Activated CD4-positive, CD25-positive, alpha-beta regulatory T cell treated with anti-CD3 and anti-CD28 coated beads, Interleukin-2, amount 50 U/mL, for 16 hours (primary cell): ENCODE measurements around the gene CASK.

Experiments used
- DNase-seq: peaks from one replicate; pipeline ENCODE4 v3.0.0-alpha.2; 2020; ENCODE audit warnings: low read depth, low spot score

The CASK gene

GRCh38 chrX:41909068-41909467 lies 14.3 kb downstream of the CASK start:
- DNase-seq: no peak

DNA sequence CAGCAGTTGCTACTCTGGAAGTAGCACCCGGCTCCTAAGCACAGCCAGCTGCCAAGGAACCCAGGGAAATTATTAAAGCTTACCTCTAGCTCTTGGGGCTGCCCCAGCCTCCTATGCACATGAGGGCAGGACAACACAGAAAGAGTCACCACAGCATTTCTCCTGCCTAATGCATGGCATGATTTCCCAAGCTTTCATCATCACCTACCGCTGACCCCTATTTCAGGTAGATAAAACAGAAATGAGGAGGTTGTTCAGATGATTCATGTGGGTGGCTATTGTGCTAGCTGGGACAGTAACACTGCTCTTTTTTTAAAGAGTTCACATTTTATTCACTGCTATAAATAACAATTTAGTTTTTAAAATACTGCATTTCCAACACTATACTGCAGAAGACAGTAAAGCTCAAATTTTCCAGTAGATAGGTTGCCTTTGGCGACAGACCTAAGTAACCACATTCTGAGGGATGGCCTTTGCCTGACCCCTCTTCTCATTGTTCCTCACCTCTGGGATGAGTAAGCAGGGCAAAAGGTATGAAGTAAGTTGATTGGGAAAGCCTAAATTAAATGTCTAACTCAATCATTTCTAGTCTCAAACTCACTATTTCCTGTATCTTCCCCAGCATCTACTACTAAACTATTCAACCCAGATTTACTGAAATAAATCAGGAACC lies 16.7 kb downstream of the CASK start:
- no peak for DNase-seq

DNA sequence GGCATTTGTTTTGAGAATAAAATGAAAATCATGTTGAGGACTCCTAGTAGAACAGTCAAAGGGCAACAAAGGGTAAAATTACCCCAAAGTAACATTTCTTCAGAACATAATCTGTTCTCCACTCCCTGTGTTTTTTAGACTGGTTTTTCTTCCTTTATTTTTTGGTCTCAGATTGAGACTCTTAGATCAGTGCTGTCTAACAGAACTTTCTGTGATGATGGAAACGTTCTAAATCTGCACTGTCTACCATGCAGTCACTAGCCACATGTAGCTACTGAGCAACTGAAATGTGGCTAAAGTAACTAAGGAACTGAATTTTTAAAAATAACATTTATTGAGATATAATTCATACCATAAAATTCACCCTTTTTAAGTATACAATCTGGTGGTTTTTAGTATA lies 19.8 kb downstream of the CASK start:
- DNase-seq: no peak

DNA sequence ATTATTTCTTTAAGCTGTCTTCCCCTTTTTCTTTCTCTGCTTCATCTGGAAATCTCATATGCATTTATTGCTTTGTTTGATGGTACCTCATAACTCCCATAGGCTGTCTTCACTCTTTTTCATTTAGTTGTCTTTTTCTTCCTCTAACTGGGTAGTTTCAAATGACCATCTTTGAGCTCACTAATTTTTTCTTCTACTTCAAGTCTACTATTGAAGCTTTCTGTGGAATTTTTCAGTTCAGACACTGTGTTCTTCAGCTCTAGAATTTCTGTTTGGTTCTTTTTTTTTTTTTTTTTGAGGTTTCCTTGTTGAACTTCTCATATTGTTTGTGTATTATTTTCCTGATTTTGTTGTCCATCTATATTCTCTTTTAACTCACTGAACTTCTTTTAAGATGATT lies 23.0 kb downstream of the CASK start:
- no peak for DNase-seq

- no peak for DNase-seq
Observed at GRCh38 chrX:41895826-41896225, 27.5 kb downstream of the CASK start.

- DNase-seq: no peak
Observed at GRCh38 chrX:41890026-41890423, 33.3 kb downstream of the CASK start.

DNA sequence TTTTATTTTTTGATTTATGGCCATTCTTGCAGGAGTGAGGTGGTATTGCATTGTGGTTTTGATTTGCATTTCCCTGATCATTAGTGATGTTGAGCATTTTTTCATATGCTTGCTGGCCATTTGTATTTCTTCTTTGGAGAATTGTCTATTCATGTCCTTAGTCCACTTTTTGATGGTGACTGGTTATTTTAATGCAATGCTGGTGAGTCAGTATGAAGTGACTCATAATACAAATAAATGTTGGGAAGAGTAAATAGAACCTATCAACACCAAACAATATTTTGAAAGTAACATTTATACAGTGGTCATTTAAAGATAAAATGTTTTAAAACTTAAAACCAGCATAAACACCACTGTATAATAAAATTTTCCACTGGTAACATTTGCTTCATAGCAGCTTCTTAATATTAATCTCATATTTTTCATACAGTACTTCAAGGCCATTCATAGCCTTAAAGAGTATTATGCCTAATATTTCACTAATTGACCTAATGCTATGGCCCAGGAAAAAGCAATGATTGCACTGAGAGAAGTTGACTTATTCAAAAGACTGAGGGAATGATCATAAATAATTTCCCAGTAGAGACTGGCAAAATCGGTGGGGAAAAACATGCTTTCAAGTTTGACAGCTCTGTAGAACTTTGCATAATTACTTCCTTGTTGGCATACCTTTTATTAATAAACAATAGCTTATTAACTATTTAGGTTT lies 33.9 kb downstream of the CASK start:
- no peak for DNase-seq

GRCh38 chrX:41887691-41888090 lies 35.7 kb downstream of the CASK start:
- no peak for DNase-seq

- DNase-seq: no peak
Observed at GRCh38 chrX:41885724-41886123, 37.6 kb downstream of the CASK start.

DNA sequence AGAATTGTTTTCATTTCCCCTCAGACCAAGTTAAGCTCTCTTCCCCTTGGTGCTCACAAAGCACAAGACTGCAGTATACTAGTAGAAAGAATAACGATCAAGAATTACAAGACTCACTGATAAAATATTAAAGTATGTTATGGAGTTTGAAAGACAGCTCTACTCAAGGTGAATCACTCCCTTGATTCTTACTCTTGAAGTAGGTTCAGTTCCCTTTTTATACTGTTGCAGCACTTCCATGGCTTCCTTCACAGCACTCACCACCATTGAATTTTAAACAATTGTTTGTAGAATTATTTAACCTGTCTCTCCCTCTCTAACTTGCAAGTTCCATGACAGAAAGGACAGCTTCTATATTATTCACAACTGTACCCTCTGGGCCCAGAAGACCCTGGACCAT lies 42.2 kb downstream of the CASK start:
- DNase-seq: no peak

DNA sequence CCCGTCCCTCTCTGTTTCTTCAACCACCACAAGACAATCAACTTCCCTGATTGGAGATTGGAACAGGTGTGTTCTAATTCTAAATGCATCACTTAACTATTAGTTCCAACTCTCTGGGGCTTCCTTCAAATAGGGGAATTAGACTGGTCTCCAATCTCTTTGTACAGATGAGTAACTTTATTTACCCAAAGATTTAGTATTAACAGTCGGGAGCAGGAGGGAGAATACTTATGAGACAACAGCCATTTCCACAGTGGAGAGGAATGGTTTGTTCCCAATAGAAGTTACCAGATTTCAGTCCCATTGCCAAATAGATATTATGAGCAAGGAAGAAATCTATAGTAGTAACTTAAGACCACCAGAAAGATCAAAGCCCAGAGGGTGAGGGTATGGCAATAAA lies 46.2 kb downstream of the CASK start:
- DNase-seq: no peak

DNA sequence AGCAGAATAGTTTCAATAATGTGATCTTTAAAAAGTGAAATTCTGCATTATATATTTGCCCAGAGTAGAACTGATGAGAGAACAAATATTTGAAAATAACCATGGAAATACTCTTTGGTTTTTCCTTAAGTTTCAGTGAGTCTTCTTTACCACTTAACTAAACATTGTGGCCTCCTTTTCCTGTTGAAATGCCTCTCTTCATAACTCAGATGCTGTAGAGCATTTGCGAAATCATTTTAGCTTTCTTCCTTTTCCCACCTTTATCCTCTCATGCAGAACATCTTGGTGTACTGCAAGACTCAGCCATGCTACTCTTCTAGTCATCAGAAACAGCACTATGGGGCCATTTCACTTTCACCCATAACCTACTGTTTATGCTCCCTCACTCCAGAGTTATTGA lies 48.2 kb downstream of the CASK start:
- no peak for DNase-seq

- DNase-seq: no peak
Observed at GRCh38 chrX:41870719-41871151, 52.6 kb downstream of the CASK start.

DNA sequence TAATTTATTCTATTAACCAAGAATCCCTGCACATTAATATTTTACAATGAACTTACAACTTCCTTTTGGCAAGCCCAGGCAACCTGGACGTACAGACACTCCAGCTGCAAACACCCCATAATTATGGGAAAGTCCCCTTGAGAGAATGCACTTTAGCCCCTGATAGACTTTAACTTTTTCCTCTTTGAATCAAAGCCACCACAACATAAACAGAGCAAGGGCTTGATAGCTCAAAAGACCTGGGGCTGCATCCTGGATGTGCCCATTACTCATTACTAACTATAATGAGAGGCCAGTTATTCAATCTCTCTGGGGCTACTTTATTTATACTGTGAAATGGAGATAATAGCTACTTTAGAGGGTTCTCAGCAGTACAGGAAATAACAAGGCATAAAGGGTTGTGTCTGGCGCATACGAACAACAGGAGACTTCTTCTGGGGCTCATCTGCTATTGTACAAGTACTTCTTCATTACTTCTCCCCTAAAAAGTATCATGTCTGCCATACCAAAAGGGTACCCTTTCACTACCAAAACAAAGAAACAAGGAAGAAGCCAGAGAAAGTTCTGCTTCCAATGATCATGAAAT lies 54.9 kb downstream of the CASK start:
- no peak for DNase-seq

DNA sequence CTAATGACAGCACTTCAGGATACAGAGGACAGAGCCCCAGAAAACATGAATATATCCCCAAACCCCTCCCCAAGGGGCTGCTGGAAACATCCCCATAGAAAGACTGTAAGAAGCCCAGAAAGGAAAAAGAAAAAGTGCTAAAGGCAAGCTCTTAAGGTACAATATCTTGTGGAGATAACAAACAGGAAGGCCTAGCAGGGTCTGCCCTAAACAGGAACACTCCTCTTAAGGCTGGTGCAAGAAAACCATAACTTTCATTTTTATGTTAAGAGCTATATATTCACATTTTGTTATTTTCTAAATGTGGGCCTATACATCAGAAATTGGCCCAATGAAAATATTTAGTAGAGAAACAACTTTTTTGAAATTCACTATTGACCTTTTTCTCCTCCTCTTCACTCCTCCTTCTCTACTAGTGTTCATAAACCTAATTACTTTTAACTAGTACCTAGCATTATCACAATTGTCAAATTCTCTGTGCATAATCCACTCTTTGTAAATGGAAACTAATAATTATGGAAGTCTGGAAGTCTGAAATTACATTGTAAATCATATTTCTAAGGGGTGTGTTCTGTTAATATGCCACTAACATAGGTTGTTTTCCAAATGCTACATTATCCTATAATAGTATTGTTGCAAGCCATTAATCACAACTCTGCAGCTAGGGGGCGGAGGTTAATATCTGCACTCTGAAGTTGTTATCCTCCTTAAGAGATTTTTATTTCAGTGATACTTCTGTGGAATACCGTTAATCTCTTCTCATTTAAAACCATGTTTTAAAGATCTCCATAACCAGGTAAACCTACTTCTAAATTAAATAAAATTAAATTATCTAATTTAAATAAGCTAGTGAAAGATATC lies 59.8 kb downstream of the CASK start:
- DNase-seq: no peak

DNA sequence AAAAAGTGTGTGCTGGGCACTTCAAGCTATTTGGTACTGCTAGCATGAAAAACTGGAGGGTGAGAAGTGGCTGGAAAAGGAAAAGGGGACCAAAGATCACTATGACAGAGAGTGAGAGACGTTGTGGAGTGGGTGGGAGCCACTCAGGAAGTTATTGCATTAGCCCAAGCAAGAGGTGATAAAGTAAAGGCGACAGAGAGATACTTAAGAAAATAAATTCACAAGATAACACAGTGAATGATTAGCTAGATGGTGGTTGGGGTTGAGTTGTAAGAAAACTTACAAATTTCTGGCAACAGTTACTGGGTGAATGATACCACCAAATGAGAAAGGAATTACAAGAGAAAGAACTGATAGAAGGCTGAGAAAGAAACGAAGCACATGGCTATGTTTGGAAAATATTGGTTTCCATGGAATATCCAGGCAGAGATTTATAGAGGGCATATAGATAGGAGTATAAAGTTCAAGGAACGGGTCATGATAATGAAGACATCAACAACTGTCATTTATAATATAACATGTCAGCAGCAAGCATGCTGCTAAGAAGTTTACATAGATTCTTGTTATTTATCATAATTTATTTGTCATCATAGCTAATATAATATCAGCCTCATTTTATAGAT lies 60.7 kb downstream of the CASK start:
- no peak for DNase-seq

DNA sequence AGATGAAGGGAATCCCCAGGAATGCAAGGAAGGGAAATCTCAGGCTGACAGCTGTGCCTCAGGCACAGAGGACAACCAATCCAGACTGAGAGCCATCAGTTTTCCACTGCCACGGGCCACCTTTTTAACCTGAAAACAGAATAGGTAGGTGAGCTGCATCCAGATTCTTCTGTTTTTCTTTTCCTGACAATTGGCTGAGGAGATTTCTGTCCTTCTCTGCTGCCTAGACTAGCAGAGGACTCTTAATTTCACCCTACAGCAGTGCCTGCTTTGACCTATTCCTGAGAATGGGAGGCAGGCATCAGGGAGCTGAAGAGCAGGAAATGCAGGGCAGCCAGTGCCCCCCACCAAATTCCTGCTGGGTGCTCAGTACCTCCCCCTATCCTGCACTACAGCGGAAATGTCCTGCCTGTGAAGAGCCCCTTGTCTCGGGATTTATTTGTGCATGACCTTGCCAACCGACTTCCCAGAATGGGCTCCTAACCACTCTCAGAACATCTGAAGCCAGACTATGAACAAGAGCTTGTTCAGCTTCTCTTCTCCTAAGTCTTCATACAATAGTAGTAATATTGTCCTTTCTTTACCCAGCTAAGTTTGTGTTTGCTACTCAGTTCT lies 65.1 kb downstream of the CASK start:
- DNase-seq: no peak

DNA sequence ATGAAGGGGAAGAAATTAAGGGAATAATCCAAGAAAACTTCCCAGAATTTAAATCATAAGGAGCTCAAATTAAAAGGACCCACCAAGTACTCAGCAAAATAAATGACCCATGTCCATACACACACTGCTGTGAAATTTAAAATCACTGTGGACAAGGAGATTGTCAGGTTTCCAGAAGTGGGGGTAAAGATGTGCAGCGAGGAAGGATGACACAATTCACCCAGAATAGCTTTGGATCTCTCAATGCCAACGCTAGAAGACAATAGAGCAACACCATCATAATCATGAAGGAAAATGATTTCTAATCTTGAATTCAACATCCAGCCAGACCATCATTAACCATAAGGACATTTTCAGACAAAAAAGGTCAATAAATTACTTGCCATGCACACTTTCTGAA lies 65.7 kb downstream of the CASK start:
- no peak for DNase-seq

DNA sequence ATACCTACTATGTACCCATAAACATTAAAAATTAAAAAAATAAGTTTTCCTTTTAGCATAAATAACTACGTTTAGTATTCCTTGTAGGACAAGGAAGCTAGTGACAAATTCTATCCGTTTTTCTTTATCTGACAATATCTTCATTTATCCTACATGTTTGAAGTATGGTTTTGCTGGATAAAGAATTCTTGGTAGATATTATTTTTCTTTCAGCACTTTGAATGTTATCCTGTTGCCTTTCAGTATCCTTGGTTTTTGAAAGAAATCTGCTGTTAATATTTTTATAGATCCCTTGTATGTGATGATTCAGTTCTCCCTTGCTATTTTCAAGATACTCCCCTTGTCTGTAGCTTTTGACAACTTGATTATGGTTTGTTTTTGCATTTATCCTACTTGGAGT lies 76.6 kb downstream of the CASK start:
- no peak for DNase-seq

DNA sequence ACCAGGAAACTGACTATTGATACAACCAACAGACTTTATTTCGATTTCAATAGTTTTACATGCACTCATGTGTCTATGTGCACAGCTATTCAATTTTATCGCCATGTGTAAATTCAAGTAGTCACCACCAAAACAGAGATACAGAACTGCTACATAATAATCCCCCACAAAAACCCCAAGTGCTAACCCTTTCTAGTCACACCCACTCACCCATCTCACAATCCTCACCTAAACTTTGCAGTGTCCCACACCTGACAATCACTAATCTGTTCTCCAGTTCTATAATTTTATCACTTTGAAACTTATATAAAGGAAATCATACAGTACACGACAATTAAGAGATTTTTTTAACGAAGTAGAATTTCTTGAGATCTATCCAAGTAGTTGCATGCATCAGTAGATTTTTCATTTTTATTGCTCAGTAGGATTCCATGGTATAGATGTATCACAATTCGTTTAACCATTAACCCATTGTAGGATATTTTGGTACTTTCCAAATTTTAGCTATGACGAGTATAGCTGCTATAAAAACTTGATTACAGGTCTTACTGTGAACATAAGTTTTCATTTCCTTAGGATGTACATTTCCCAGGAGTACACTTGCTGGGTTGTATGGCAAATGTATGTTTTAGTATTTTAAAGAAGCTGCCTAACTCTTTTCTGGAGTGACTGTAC lies 85.9 kb downstream of the CASK start:
- no peak for DNase-seq

DNA sequence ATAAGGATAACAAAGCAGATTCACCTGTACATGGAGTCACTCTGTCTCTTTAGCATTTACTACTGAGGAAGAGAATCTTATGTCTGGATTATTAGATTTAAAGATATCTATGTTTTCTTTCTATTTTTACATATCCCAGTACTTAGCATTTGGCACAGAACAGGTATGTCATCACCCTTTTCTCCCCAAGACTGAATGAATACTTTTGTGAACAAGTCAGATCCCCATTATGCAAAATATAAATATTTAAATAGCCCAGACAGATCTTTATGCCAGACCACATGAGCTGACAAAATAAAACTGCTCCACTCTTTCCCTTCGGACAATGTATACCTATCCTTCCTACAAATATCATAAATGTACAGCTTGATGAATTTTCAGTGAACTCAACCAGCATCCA lies 94.5 kb downstream of the CASK start:
- no peak for DNase-seq
